Osteocyte (in vitro differentiated cells): ENCODE data around the gene XYLT1. TPM values are rescaled to one million over a fixed set of nuclear protein-coding genes. Genes with fewer than 3 reads are reported as not detected.

ENCODE experiments used
- DNase-seq: peaks from one replicate; pipeline ENCODE4 v3.0.0; 2021; ENCODE audit warnings: mixed read lengths; ENCODE audit not compliant: unreplicated experiment; ENCODE audit errors: extremely low spot score
- H3K27ac Mint-ChIP-seq: one replicate; pipeline ENCODE4 v1.8.0; 2021; ENCODE audit warnings: mild to moderate bottlenecking, mixed read lengths; ENCODE audit not compliant: unreplicated experiment
- H3K27me3 Mint-ChIP-seq: one replicate; pipeline ENCODE4 v1.8.0; 2021; ENCODE audit warnings: mixed read lengths; ENCODE audit not compliant: unreplicated experiment
- H3K36me3 Mint-ChIP-seq: one replicate; pipeline ENCODE4 v1.8.0; 2021; ENCODE audit warnings: mixed read lengths; ENCODE audit not compliant: unreplicated experiment
- H3K4me1 Mint-ChIP-seq: one replicate; pipeline ENCODE4 v1.8.0; 2021; ENCODE audit warnings: mixed read lengths; ENCODE audit not compliant: unreplicated experiment
- H3K4me3 Mint-ChIP-seq: one replicate; pipeline ENCODE4 v1.8.0; 2021; ENCODE audit warnings: mild to moderate bottlenecking, moderate library complexity, mixed read lengths; ENCODE audit not compliant: unreplicated experiment
- H3K9me3 Mint-ChIP-seq: one replicate; pipeline ENCODE4 v1.8.0; 2021; ENCODE audit warnings: mixed read lengths; ENCODE audit not compliant: unreplicated experiment
- CTCF ChIP-seq: fragments of 200-600 bp; sonication (generic); IDR thresholded peaks from 2 replicates; pipeline ENCODE4 v1.5.0; 2021; ENCODE audit warnings: antibody characterized with exemption, mild to moderate bottlenecking, moderate library complexity
- total RNA-seq: library from RNA; stranded (reverse); gene quantifications from 2 replicates; pipeline ENCODE4 v1.2.1, GENCODE V29; 2021

The XYLT1 gene
- total RNA-seq, 1 donor from 2014 or later: 11.1 TPM

- Mint-ChIP-seq H3K4me3 (no peak overlapping the region), H3K9me3 (no peaks in the 10 kb centered on the region), H3K27ac (no peak overlapping the region), H3K27me3 (no peaks in the 10 kb centered on the region), H3K36me3 (no peaks in the 10 kb centered on the region), H3K4me1 (no peaks in the 10 kb centered on the region)
- no peak for TF ChIP-seq CTCF
- no peak for DNase-seq
These were observed 242.1 kb downstream of the XYLT1 start for GRCh38 chr16:17228708-17229055.

GRCh38 chr16:17228048-17228707 lies 242.6 kb downstream of the XYLT1 start:
- Mint-ChIP-seq H3K27ac (no peak overlapping the region), H3K36me3 (no peaks in the 10 kb centered on the region), H3K4me3 (no peak overlapping the region), H3K27me3 (no peaks in the 10 kb centered on the region), H3K9me3 (no peaks in the 10 kb centered on the region), H3K4me1 (no peaks in the 10 kb centered on the region)
- no peak for TF ChIP-seq CTCF
- no peak for DNase-seq

- Mint-ChIP-seq H3K27ac (no peak overlapping the region), H3K4me1 (peaks cover 2% of the 10 kb centered on the region), H3K4me3 (no peak overlapping the region), H3K27me3 (no peaks in the 10 kb centered on the region), H3K9me3 (no peaks in the 10 kb centered on the region), H3K36me3 (no peaks in the 10 kb centered on the region)
- TF ChIP-seq CTCF: no peak
- no peak for DNase-seq
These were observed 243.5 kb downstream of the XYLT1 start for GRCh38 chr16:17227278-17227677.

- Mint-ChIP-seq H3K9me3 (no peaks in the 10 kb centered on the region), H3K27ac (no peak overlapping the region), H3K4me3 (no peak overlapping the region), H3K36me3 (no peaks in the 10 kb centered on the region), H3K27me3 (no peaks in the 10 kb centered on the region), H3K4me1 (peaks cover 2% of the 10 kb centered on the region)
- DNase-seq: no peak
- no peak for TF ChIP-seq CTCF
These were observed 245.2 kb downstream of the XYLT1 start for GRCh38 chr16:17225541-17225940.

GRCh38 chr16:17224879-17225281 lies 245.9 kb downstream of the XYLT1 start:
- H3K27me3 Mint-ChIP-seq: no peaks in the 10 kb centered on the region
- H3K27ac Mint-ChIP-seq: no peak overlapping the region
- no peaks in the 10 kb centered on the region for H3K9me3 Mint-ChIP-seq
- H3K4me1 Mint-ChIP-seq: peaks cover 2% of the 10 kb centered on the region
- H3K4me3 Mint-ChIP-seq: no peak overlapping the region
- no peak for DNase-seq
- no peaks in the 10 kb centered on the region for H3K36me3 Mint-ChIP-seq
- no peak for TF ChIP-seq CTCF
